Neutrophil (primary cell): ENCODE results near the gene FGGY.

ENCODE experiments used
- H3K27ac ChIP-seq: fragments of 200-600 bp; sonication (generic); 2 replicates; pipeline ENCODE4 v1.5.1; 2016; ENCODE audit warnings: mild to moderate bottlenecking, moderate library complexity
- H3K27me3 ChIP-seq: fragments of 200-600 bp; sonication (generic); 2 replicates; pipeline ENCODE4 v1.6.0; 2016; ENCODE audit warnings: mild to moderate bottlenecking
- H3K36me3 ChIP-seq: fragments of 200-600 bp; sonication (generic); 2 replicates; pipeline ENCODE4 v1.5.1; 2017
- H3K4me1 ChIP-seq, 2 experiments: fragments of 200-600 bp in 1 of 2; sonication (generic) in 1 of 2; 1 replicate in 1 of 2; 2 replicates in 1 of 2; pipeline versions ENCODE4 v1.5.1 to v1.6.1; 2013 to 2016; ENCODE audit warnings: low read depth in 1 of 2, low read length in 1 of 2, mild to moderate bottlenecking in 1 of 2, moderate library complexity in 1 of 2; ENCODE audit not compliant: control insufficient read depth in 1 of 2, insufficient read depth in 1 of 2
- H3K4me3 ChIP-seq, 2 experiments: fragments of 200-600 bp in 1 of 2; sonication (generic) in 1 of 2; 1 replicate in 1 of 2; 2 replicates in 1 of 2; pipeline ENCODE4 v1.5.1; 2013 to 2016; ENCODE audit warnings: low read depth in 1 of 2, low read length in 1 of 2, mild to moderate bottlenecking in 1 of 2, moderate library complexity in 1 of 2
- H3K9me3 ChIP-seq: fragments of 200-600 bp; sonication (generic); 2 replicates; pipeline ENCODE4 v1.5.1; 2016
- TF ChIP-seq, protein P1 (sequence below): fragments of 200-600 bp; sonication (generic); IDR thresholded peaks from 2 replicates; pipeline ENCODE4 v1.5.1; 2016; ENCODE audit warnings: antibody characterized with exemption

The FGGY gene

DNA sequence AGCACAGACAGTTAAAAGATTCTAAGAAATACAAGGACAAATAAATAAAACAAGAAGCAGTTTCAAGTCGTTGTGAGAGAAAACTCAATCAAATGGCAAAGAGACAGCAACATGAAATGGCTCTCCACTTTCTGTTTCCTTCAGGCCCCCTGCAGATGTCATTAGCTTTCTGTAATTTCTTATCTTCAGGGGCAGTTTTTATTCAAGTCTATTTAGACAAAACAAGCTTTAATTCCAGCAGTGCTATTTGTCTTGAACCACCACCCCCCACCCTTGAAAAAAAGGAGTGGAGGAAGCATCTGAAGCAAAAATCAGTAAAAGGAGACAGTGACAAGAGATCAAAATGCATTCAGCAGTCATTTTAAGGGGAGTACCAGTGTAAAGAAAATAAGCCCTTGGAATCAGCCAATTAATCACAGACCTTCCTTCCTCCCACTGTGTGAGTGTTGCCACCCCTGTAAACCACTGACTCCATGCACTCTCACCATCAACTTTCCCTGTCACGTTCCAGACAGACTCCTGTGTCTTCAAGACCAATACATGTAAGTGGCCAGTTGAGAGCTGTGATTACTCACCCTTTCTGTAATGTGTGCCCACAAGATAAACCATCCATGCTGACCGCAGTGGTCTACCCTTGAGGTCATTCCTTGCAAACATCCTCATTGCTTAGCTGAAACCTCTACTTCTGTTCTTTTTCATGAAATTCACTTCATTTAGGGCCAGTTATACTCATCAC, 381.8 kb downstream of the FGGY start:
- H3K4me1 ChIP-seq, result peaks cover 22 to 23% of the 10 kb centered on the region in 2 experiments
- H3K27ac ChIP-seq, result no peak overlapping the region

DNA sequence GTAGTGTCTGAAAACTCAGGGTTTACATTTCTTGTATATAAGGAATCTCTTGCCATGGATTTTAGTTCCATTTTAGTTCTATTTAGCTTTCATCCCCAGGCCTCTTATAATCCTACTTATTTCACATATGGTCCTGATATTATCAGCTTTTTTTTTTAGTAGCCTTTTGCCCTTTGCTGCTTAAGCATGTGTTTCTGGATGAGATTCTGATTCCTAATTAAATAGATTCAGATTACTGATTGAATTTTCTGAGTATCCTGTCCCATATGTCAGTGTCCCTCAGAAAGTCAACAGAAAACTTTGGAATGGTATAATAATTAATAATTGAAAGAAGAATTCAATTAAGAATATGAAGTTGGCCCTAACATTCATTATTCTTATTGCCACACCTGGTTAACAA, 383.1 kb downstream of the FGGY start:
- no peak overlapping the region for H3K4me3 ChIP-seq
- H3K9me3 ChIP-seq, result no peaks in the 10 kb centered on the region
- peaks cover 8 to 9% of the 10 kb centered on the region in 2 experiments for H3K4me1 ChIP-seq
- H3K36me3 ChIP-seq, result no peaks in the 10 kb centered on the region
- TF ChIP-seq, protein P1, sequence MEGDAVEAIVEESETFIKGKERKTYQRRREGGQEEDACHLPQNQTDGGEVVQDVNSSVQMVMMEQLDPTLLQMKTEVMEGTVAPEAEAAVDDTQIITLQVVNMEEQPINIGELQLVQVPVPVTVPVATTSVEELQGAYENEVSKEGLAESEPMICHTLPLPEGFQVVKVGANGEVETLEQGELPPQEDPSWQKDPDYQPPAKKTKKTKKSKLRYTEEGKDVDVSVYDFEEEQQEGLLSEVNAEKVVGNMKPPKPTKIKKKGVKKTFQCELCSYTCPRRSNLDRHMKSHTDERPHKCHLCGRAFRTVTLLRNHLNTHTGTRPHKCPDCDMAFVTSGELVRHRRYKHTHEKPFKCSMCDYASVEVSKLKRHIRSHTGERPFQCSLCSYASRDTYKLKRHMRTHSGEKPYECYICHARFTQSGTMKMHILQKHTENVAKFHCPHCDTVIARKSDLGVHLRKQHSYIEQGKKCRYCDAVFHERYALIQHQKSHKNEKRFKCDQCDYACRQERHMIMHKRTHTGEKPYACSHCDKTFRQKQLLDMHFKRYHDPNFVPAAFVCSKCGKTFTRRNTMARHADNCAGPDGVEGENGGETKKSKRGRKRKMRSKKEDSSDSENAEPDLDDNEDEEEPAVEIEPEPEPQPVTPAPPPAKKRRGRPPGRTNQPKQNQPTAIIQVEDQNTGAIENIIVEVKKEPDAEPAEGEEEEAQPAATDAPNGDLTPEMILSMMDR, result no peak
- no peak overlapping the region for H3K27ac ChIP-seq
- no peaks in the 10 kb centered on the region for H3K27me3 ChIP-seq

More for the DNA sequence above, 381.8 kb downstream of the FGGY start:
- H3K27me3 ChIP-seq, result no peaks in the 10 kb centered on the region
- no peaks in the 10 kb centered on the region for H3K9me3 ChIP-seq
- no peaks in the 10 kb centered on the region for H3K36me3 ChIP-seq
- H3K4me3 ChIP-seq, result no peak overlapping the region
- TF ChIP-seq, protein P1, result no peak

DNA sequence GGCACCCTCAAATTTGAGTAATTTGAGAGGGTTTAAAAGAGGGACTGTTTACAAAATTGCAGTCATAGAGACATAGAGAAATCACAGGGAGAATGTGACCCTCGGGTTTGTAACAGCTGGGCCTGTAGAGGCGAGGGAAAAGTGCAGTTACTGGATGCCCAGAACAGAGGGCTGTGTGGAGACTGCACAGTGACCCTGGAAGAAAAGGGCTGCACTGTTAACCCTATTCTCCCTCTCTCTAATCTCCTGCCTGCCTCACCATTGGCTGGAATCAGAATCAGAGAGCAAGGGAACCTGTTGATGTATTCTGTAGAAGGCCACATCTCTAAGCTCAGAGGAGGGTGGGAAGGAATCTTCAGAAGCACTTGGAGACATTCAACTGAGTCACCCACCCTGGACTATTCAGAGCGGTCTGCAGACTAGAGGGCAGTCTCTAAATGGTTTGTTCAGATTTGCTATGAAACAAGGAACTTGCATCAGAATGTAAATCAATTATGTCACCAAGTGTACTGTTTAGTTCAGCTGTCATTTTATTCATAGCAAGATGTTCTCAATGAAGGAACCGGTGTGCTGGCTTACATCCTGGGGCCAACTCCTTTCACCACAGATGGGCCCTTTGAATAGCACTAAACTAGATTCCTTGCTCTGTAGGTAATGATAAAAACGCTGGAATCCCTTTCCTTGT, 385.6 kb downstream of the FGGY start:
- TF ChIP-seq, protein P1, result no peak
- Histone ChIP-seq H3K9me3 (no peaks in the 10 kb centered on the region), H3K4me3 (no peak overlapping the region), H3K27ac (no peak overlapping the region), H3K36me3 (no peaks in the 10 kb centered on the region), H3K4me1 (peaks cover 0 to 3% of the 10 kb centered on the region in 2 experiments), H3K27me3 (no peaks in the 10 kb centered on the region)

DNA sequence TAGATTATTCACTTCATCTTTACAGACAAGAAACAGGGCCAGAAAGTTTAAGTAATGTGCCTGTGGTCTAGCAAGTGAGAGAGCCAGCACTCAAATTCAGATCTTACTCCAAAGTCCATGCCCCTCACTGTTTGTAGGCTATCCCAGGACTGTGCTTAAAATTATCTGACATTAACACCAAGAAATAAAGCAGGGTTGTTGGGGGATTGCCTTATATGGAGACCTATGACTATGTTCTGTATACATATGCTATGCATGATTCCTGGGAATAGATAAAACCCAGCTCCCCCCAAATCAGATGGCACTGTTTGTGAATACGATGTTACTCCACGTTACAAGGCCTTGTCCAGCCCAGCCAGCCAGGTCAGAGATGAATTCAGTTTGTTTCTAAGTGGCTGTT, 386.3 kb downstream of the FGGY start:
- no peak overlapping the region for H3K4me3 ChIP-seq

DNA sequence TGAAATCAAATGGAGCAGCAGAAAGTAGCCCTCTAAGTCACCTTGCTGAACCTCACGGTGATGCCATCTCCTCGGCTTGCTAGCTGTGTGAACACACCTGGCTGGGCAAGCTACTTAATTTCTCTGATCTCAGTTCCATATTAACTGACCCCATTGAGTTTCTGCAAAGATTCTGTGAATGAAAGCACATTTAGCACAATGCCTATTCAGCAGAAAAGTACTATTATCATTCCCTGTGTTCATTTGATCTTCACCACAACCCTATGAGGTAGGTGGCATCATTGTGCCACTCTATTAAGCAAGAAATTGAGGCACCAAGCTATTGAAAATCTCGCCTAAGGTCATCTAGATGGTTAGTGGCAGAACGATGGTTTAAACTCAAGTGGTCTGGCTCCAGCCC, 387.8 kb downstream of the FGGY start:
- H3K4me3 ChIP-seq, result no peak overlapping the region
- no peak overlapping the region for H3K27ac ChIP-seq
- no peaks in the 10 kb centered on the region for H3K27me3 ChIP-seq
- H3K9me3 ChIP-seq, result no peaks in the 10 kb centered on the region
- H3K4me1 ChIP-seq, result peaks cover 6 to 8% of the 10 kb centered on the region in 2 experiments
- TF ChIP-seq, protein P1, result no peak
- no peaks in the 10 kb centered on the region for H3K36me3 ChIP-seq

More for the DNA sequence above, 386.3 kb downstream of the FGGY start:
- Histone ChIP-seq H3K36me3 (no peaks in the 10 kb centered on the region), H3K4me1 (peaks cover 0 to 3% of the 10 kb centered on the region in 2 experiments), H3K27ac (no peak overlapping the region), H3K9me3 (no peaks in the 10 kb centered on the region), H3K27me3 (no peaks in the 10 kb centered on the region)
- TF ChIP-seq, protein P1, result no peak
